ENCODE data around the gene ACVR1B.
A peak's percentile ranks its signal among the peaks of the same experiment; 100 is the strongest.

The ACVR1B gene

DNA sequence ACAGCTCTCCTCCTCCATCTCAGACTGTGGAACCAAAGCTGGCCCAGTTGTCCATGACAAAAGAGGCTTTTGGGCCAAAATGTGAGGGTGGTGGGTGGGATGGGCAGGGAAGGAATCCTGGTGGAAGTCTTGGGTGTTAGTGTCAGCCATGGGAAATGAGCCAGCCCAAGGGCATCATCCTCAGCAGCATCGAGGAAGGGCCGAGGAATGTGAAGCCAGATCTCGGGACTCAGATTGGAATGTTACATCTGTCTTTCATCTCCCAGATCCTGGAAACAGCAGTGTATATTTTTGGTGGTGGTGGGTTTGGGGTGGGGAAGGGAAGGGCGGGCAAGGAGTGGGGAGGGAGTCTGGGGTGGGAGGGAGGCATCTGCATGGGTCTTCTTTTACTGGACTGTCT lies 43.5 kb downstream of the ACVR1B start:
- ATAC-seq (ENCODE audit: low read depth) (no peak), DNase-seq (ENCODE audit: low spot score) (no peak)
- Histone ChIP-seq H3K4me3 (ENCODE audit: severe bottlenecking) (no peak overlapping the region), H3K9me3 (ENCODE audit: severe bottlenecking) (no peaks in the 10 kb centered on the region), H3K36me3 (ENCODE audit: low read depth) (peaks cover 25% of the 10 kb centered on the region), H3K27me3 (ENCODE audit: insufficient read depth, poor library complexity, severe bottlenecking) (no peaks in the 10 kb centered on the region), H3K4me1 (ENCODE audit: insufficient read depth, poor library complexity, severe bottlenecking) (peaks cover 4% of the 10 kb centered on the region), H3K27ac (ENCODE audit: poor library complexity, severe bottlenecking) (no peak overlapping the region)
- TF ChIP-seq, protein P1, sequence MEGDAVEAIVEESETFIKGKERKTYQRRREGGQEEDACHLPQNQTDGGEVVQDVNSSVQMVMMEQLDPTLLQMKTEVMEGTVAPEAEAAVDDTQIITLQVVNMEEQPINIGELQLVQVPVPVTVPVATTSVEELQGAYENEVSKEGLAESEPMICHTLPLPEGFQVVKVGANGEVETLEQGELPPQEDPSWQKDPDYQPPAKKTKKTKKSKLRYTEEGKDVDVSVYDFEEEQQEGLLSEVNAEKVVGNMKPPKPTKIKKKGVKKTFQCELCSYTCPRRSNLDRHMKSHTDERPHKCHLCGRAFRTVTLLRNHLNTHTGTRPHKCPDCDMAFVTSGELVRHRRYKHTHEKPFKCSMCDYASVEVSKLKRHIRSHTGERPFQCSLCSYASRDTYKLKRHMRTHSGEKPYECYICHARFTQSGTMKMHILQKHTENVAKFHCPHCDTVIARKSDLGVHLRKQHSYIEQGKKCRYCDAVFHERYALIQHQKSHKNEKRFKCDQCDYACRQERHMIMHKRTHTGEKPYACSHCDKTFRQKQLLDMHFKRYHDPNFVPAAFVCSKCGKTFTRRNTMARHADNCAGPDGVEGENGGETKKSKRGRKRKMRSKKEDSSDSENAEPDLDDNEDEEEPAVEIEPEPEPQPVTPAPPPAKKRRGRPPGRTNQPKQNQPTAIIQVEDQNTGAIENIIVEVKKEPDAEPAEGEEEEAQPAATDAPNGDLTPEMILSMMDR (IDR thresholded peaks at IDR 0.05; ENCODE audit: poor library complexity, severe bottlenecking) = no peak

DNA sequence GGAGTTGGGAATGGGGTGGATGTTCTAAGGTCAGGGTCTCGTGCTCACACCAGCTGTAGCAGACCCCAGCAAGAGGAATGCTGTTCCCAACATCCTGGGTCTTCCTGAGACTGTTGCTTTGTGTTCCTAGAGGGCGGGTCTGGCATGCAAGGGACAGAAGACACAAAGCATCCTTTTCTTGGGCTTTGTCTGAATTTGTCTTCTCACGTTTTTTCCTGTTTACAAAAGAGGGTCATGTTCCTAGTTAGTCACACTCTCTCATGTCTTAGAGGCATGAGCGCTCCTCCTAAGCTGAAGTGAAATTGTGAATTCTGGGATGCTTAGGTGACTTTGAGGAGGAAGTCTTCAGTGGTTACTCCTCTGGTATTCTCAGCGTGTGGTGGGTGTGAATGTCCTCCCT lies 45.6 kb downstream of the ACVR1B start:
- peaks cover 22% of the 10 kb centered on the region for H3K36me3 ChIP-seq (ENCODE audit: low read depth)
- no peak overlapping the region for H3K27ac ChIP-seq (ENCODE audit: poor library complexity, severe bottlenecking)
- H3K9me3 ChIP-seq (ENCODE audit: severe bottlenecking) = no peaks in the 10 kb centered on the region
- peaks cover 4% of the 10 kb centered on the region for H3K4me1 ChIP-seq (ENCODE audit: insufficient read depth, poor library complexity, severe bottlenecking)
- DNase-seq (ENCODE audit: low spot score) (no peak), ATAC-seq (ENCODE audit: low read depth) (no peak)
- H3K27me3 ChIP-seq (ENCODE audit: insufficient read depth, poor library complexity, severe bottlenecking) = no peaks in the 10 kb centered on the region
- no peak overlapping the region for H3K4me3 ChIP-seq (ENCODE audit: severe bottlenecking)
- TF ChIP-seq, protein P1 (IDR thresholded peaks at IDR 0.05; ENCODE audit: poor library complexity, severe bottlenecking) = no peak

DNA sequence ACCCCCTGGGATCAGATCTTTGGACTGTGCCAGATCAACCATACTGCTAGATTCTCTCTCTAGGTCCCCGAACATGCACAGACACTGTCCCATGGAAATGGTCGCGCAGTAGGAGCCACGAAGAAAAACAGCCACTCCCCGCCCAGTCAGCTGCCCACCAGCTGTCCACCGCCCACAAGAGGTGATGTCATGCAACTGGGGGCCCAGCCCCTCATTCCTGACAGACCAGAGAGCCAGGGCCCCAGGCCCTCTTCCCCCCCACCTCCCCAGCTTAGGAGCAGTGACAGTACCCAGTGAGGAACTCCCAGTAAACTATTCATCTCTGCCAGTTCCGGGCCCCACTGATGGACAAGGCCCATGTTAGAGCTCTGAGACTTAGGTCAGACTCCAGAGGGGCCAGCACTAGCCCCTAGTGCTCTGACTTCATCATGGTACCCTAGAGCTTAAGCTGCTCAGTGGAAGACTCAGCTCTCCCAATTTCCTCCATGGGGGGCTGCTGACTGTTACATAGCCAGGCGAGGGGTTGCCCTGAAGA lies 51.6 kb downstream of the ACVR1B start:
- ATAC-seq (ENCODE audit: low read depth) (no peak), DNase-seq (ENCODE audit: low spot score) (no peak)
- TF ChIP-seq, protein P1 (IDR thresholded peaks at IDR 0.05; ENCODE audit: poor library complexity, severe bottlenecking) = no peak
- Histone ChIP-seq H3K9me3 (ENCODE audit: severe bottlenecking) (no peaks in the 10 kb centered on the region), H3K27ac (ENCODE audit: poor library complexity, severe bottlenecking) (no peak overlapping the region), H3K27me3 (ENCODE audit: insufficient read depth, poor library complexity, severe bottlenecking) (peaks cover 25% of the 10 kb centered on the region), H3K36me3 (ENCODE audit: low read depth) (no peaks in the 10 kb centered on the region), H3K4me1 (ENCODE audit: insufficient read depth, poor library complexity, severe bottlenecking) (no peaks in the 10 kb centered on the region), H3K4me3 (ENCODE audit: severe bottlenecking) (no peak overlapping the region)

DNA sequence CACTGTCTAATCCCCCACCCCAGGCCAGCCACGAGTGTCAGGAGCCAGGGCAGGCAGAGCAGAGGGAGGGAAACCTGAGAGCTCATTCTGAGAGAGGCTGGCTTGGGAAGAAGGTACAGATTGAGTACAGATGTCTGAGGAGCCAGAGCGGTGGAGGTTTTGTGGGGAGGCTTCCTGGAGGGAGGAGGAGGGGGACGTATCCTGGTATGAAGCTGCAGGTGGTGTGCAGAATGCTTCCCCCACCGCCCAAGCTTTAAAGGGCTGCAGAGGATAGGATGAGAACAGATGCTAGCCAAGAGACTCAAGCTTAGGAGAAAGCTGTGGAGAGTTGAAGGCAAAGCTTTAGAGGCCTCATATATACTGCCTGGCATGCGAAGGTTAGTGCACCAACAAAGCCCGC lies 52.1 kb downstream of the ACVR1B start:
- H3K9me3 ChIP-seq (ENCODE audit: severe bottlenecking) = no peaks in the 10 kb centered on the region

DNA sequence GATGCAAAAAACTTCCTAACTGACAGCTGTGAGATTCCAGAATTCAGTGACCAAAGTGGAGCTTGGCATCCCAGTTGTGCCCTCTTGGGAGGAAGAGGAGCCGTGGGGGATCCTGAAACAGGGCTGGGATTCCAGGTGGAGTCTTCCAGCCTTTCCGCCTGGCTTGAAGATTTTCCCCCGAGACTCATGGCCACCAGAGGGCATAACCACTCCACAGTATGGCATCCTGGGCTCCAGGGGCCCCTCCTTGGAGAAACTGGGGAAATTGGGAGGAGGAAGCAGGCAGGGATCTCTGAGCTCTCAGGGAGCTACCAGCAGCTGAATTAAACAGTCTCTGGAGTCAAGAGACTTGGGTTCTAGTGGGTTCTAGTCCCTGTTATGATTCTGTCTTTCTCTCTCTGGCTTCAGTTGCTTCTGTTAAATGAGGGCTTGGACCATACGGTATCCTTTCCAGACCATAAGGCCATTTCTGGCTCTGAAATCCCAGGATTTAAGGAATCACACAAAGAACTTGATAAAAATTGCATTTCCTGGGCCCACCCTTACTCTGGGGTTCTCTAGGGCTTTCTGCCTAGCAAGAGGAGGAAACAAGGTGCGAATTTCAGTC lies 52.6 kb downstream of the ACVR1B start:
- peak; percentile 55 for ATAC-seq (ENCODE audit: low read depth)
- DNase-seq (ENCODE audit: low spot score) = no peak
- H3K27ac ChIP-seq (ENCODE audit: poor library complexity, severe bottlenecking) = no peak overlapping the region

More for the DNA sequence above, 52.1 kb downstream of the ACVR1B start:
- H3K27me3 ChIP-seq (ENCODE audit: insufficient read depth, poor library complexity, severe bottlenecking) = peaks cover 28% of the 10 kb centered on the region
- H3K36me3 ChIP-seq (ENCODE audit: low read depth) = no peaks in the 10 kb centered on the region
- ATAC-seq (ENCODE audit: low read depth) = no peak
- H3K27ac ChIP-seq (ENCODE audit: poor library complexity, severe bottlenecking) = no peak overlapping the region
- no peaks in the 10 kb centered on the region for H3K4me1 ChIP-seq (ENCODE audit: insufficient read depth, poor library complexity, severe bottlenecking)
- no peak for DNase-seq (ENCODE audit: low spot score)
- TF ChIP-seq, protein P1 (IDR thresholded peaks at IDR 0.05; ENCODE audit: poor library complexity, severe bottlenecking) = no peak
- no peak overlapping the region for H3K4me3 ChIP-seq (ENCODE audit: severe bottlenecking)

More for the DNA sequence above, 52.6 kb downstream of the ACVR1B start:
- H3K27me3 ChIP-seq (ENCODE audit: insufficient read depth, poor library complexity, severe bottlenecking) = peaks cover 28% of the 10 kb centered on the region
- H3K4me1 ChIP-seq (ENCODE audit: insufficient read depth, poor library complexity, severe bottlenecking) = no peaks in the 10 kb centered on the region
- no peak overlapping the region for H3K4me3 ChIP-seq (ENCODE audit: severe bottlenecking)
- H3K9me3 ChIP-seq (ENCODE audit: severe bottlenecking) = no peaks in the 10 kb centered on the region
- TF ChIP-seq, protein P1 (IDR thresholded peaks at IDR 0.05; ENCODE audit: poor library complexity, severe bottlenecking) = peak; percentile 71
- H3K36me3 ChIP-seq (ENCODE audit: low read depth) = no peaks in the 10 kb centered on the region
